GM23338 (cell line): Measurements from ENCODE around the gene CST9L. TPM values are rescaled to one million over a fixed set of nuclear protein-coding genes. Genes with fewer than 3 reads are reported as not detected.

Experiments
- ATAC-seq: fragments of 200-7000 bp; cut with Tn5 transposase; 3 replicates; pipeline ENCODE4 v1.9.1; 2020
- DNase-seq: peaks from one replicate; pipeline ENCODE4 v3.0.0-alpha.2; 2015; ENCODE audit warnings: low spot score
- H2AFZ ChIP-seq: fragments of 200-600 bp; sonication (generic); 2 replicates; pipeline ENCODE4 v1.8.0; 2016; ENCODE audit warnings: antibody characterized with exemption, mild to moderate bottlenecking, moderate library complexity
- H3F3A ChIP-seq: fragments of 200-600 bp; sonication (generic); replicated peaks from 2 replicates; pipeline ENCODE4 v1.8.0; 2017; ENCODE audit warnings: antibody characterized with exemption, mixed run types, low read depth
- H3K27ac ChIP-seq: fragments of 200-600 bp; sonication (generic); 2 replicates; pipeline ENCODE4 v1.6.1; 2016; ENCODE audit warnings: low read depth
- H3K27me3 ChIP-seq: fragments of 200-600 bp; sonication (generic); 2 replicates; pipeline ENCODE4 v1.8.0; 2016; ENCODE audit warnings: mild to moderate bottlenecking, mixed run types, moderate library complexity; ENCODE audit not compliant: insufficient read depth
- H3K36me3 ChIP-seq: fragments of 200-600 bp; sonication (generic); 2 replicates; pipeline ENCODE4 v1.8.0; 2016; ENCODE audit warnings: mild to moderate bottlenecking; ENCODE audit not compliant: insufficient read depth
- H3K4me1 ChIP-seq: fragments of 200-600 bp; sonication (generic); 2 replicates; pipeline ENCODE4 v1.8.0; 2016; ENCODE audit warnings: mild to moderate bottlenecking, moderate library complexity; ENCODE audit not compliant: insufficient read depth
- H3K4me2 ChIP-seq: fragments of 200-600 bp; sonication (generic); 2 replicates; pipeline ENCODE4 v1.7.1; 2017; ENCODE audit warnings: mixed run types
- H3K4me3 ChIP-seq: fragments of 200-600 bp; sonication (generic); 2 replicates; pipeline ENCODE4 v1.6.1; 2016; ENCODE audit warnings: mixed run types
- H3K79me2 ChIP-seq: fragments of 200-600 bp; sonication (generic); replicated peaks from 2 replicates; pipeline ENCODE4 v1.8.0; 2017; ENCODE audit warnings: mild to moderate bottlenecking; ENCODE audit not compliant: insufficient read depth
- H3K9me2 ChIP-seq: fragments of 200-600 bp; sonication (generic); 2 replicates; pipeline ENCODE4 v1.8.0; 2017; ENCODE audit not compliant: insufficient read depth
- H4K20me1 ChIP-seq: fragments of 200-600 bp; sonication (generic); replicated peaks from 2 replicates; pipeline ENCODE4 v1.8.0; 2017; ENCODE audit warnings: mild to moderate bottlenecking; ENCODE audit not compliant: insufficient read depth
- H3K27ac Mint-ChIP-seq: 2 replicates; pipeline ENCODE4 v1.8.0; 2020; ENCODE audit warnings: inconsistent platforms, mild to moderate bottlenecking, moderate library complexity, mixed read lengths
- H3K27me3 Mint-ChIP-seq: 3 replicates; pipeline ENCODE4 v1.8.0; 2022; ENCODE audit warnings: low read depth, mild to moderate bottlenecking, moderate library complexity, mixed read lengths, inconsistent platforms; ENCODE audit not compliant: insufficient read depth, poor library complexity
- H3K36me3 Mint-ChIP-seq: 3 replicates; pipeline ENCODE4 v1.8.0; 2021; ENCODE audit warnings: low read depth, mild to moderate bottlenecking, inconsistent platforms, moderate library complexity, mixed read lengths
- H3K4me1 Mint-ChIP-seq: 3 replicates; pipeline ENCODE4 v1.8.0; 2020; ENCODE audit warnings: mild to moderate bottlenecking, inconsistent platforms, mixed read lengths
- H3K4me3 Mint-ChIP-seq: 3 replicates; pipeline ENCODE4 v1.8.0; 2021; ENCODE audit warnings: moderate library complexity, mild to moderate bottlenecking, inconsistent platforms, mixed read lengths
- H3K9me3 Mint-ChIP-seq: 3 replicates; pipeline ENCODE4 v1.8.0; 2020; ENCODE audit warnings: moderate library complexity, mild to moderate bottlenecking, inconsistent platforms, mixed read lengths
- CREB1 ChIP-seq: fragments of 250-450 bp; sonication (Bioruptor Pico); IDR thresholded peaks from 2 replicates; pipeline ENCODE4 v1.5.0; 2020; ENCODE audit warnings: low read depth, mild to moderate bottlenecking, moderate library complexity
- CTCF ChIP-seq, 2 experiments: fragments of 200-600 bp in 1 of 2; sonication (generic) in 1 of 2; conservative IDR thresholded peaks; 2 replicates each; pipeline versions ENCODE4 v1.5.1 to v1.6.1; 2016 to 2017; ENCODE audit warnings: antibody characterized with exemption in 2 of 2, low read depth in 2 of 2, mild to moderate bottlenecking in 2 of 2, moderate library complexity in 1 of 2
- EZH2 ChIP-seq: fragments of 200-600 bp; sonication (generic); IDR thresholded peaks from one replicate; pipeline ENCODE4 v1.8.0; 2017; ENCODE audit warnings: antibody characterized with exemption, mild to moderate bottlenecking, low read depth; ENCODE audit not compliant: unreplicated experiment
- EZH2phosphoT487 ChIP-seq: fragments of 200-600 bp; sonication (generic); IDR thresholded peaks from one replicate; pipeline ENCODE4 v1.8.1; 2018; ENCODE audit warnings: antibody characterized with exemption; ENCODE audit not compliant: unreplicated experiment
- JUNB ChIP-seq: IDR thresholded peaks from one replicate; pipeline ENCODE4 v1.6.1; 2016; ENCODE audit warnings: antibody characterized with exemption; ENCODE audit not compliant: unreplicated experiment
- NANOG ChIP-seq: IDR thresholded peaks from 2 replicates; pipeline ENCODE4 v1.6.1; 2016; ENCODE audit warnings: antibody characterized with exemption, borderline replicate concordance
- POLR2AphosphoS5 ChIP-seq: IDR thresholded peaks from 2 replicates; pipeline ENCODE4 v1.6.1; 2016; ENCODE audit warnings: antibody characterized with exemption, low read depth
- REST ChIP-seq: IDR thresholded peaks from one replicate; pipeline ENCODE4 v1.6.1; 2018; ENCODE audit warnings: antibody characterized with exemption; ENCODE audit not compliant: unreplicated experiment
- STAT1 ChIP-seq: IDR thresholded peaks from one replicate; pipeline ENCODE4 v1.6.1; 2016; ENCODE audit warnings: antibody characterized with exemption; ENCODE audit not compliant: unreplicated experiment
- ZNF114 ChIP-seq: fragments of 250-450 bp; sonication (Bioruptor Pico); IDR thresholded peaks from 2 replicates; pipeline ENCODE4 v1.5.0; 2020; ENCODE audit warnings: mild to moderate bottlenecking, moderate library complexity
- ZNF331 ChIP-seq: fragments of 250-450 bp; sonication (Bioruptor Pico); IDR thresholded peaks from 2 replicates; pipeline ENCODE4 v1.5.0; 2020; ENCODE audit warnings: low read depth, mild to moderate bottlenecking, moderate library complexity
- ZNF462 ChIP-seq: fragments of 250-450 bp; sonication (Bioruptor Pico); IDR thresholded peaks from 2 replicates; pipeline ENCODE4 v1.5.0; 2020; ENCODE audit warnings: mild to moderate bottlenecking, moderate library complexity
- polyA plus RNA-seq: library from polyadenylated mRNA; unstranded; fragments of >200 nt; fragmentation: Nextera tagmentation; extraction: Ambion mirVana; gene quantifications from 2 replicates; pipeline ENCODE4 v1.2.1, GENCODE V29; 2016
- total RNA-seq: library from RNA; depleted of rRNA; stranded (reverse); fragments of >200 nt; shearing (Covaris generic); gene quantifications from 2 replicates; pipeline ENCODE4 v1.2.3, GENCODE V29; 2014

Gene CST9L
- total and polyA plus RNA-seq, 2 experiments from 2014 or later = not detected

GRCh38 chr20:23609486-23610109, 41.3 kb upstream of the CST9L start (continued):
- TF ChIP-seq REST = no peak
- TF ChIP-seq ZNF114 (CRISPR knock-in tag) = no peak
- no peak for TF ChIP-seq ZNF331 (CRISPR knock-in tag)

GRCh38 chr20:23608251-23608846, 40.1 kb upstream of the CST9L start:
- Mint-ChIP-seq H3K4me1 (peaks cover 14% of the 10 kb centered on the region), H3K36me3 (no peaks in the 10 kb centered on the region), H3K27me3 (peaks cover 4% of the 10 kb centered on the region), H3K27ac (no peak overlapping the region), H3K9me3 (no peaks in the 10 kb centered on the region; the same call in 2 of the 3 replicates), H3K4me3 (no peak overlapping the region)
- Histone ChIP-seq H4K20me1 (no peaks in the 10 kb centered on the region), H3K9me2 (no peaks in the 10 kb centered on the region), H3K4me2 (no peak overlapping the region), H3K36me3 (no peaks in the 10 kb centered on the region), H3K4me1 (peaks cover 6% of the 10 kb centered on the region; the same call in 1 of the 2 replicates), H3K27ac (no peak overlapping the region), H3K79me2 (no peaks in the 10 kb centered on the region), H3K4me3 (no peak overlapping the region), H3K27me3 (no peaks in the 10 kb centered on the region), H3F3A (no peaks in the 10 kb centered on the region), H2AFZ (0 out of 2 replicates have a peak overlapping the region, but pooled peaks have one; percentile 52)
- no peak for TF ChIP-seq STAT1
- TF ChIP-seq CTCF (conservative IDR thresholded peaks at IDR 0.05; ENCODE audit: low read depth in 2 of 2) = no peak
- no peak for TF ChIP-seq EZH2phosphoT487
- TF ChIP-seq ZNF114 (CRISPR knock-in tag) = no peak
- no peak for TF ChIP-seq ZNF462
- TF ChIP-seq NANOG = no peak
- no peak for TF ChIP-seq JUNB
- no peak for TF ChIP-seq POLR2AphosphoS5
- TF ChIP-seq EZH2 = no peak
- TF ChIP-seq CREB1 (CRISPR knock-in tag) = no peak
- ATAC-seq (no peak), DNase-seq (no peak)
